Measurements from ENCODE around the gene TNIP2. TPM values are rescaled to one million over a fixed set of nuclear protein-coding genes. Genes with fewer than 3 reads are reported as not detected.
A peak's percentile ranks its signal among the peaks of the same experiment; 100 is the strongest.

The TNIP2 gene
- total and polyA plus RNA-seq, 2 of the 13 experiments (the other 11 are each of a cell fraction or from before 2014, with no cell fraction given), result 25.6 to 38.0 TPM

GRCh38 chr4:2800691-2801596 is 44.8 kb upstream of the TNIP2 start (continued):
- TF ChIP-seq ZNF281 (CRISPR knock-in tag; IDR thresholded peaks at IDR 0.05; ENCODE audit: borderline replicate concordance), result peak; percentile 96
- TF ChIP-seq ZNF646 (CRISPR knock-in tag; IDR thresholded peaks at IDR 0.05), result no peak
- 0 out of 2 replicates have a peak, but pooled peaks have one; percentile 65 for TF ChIP-seq ZBTB43 (CRISPR knock-in tag; conservative IDR thresholded peaks at IDR 0.05)
- no peak for TF ChIP-seq SNAPC4 (CRISPR knock-in tag; IDR thresholded peaks at IDR 0.05)
- TF ChIP-seq HMGXB4 (CRISPR knock-in tag; IDR thresholded peaks at IDR 0.05; ENCODE audit: borderline replicate concordance in 1 of 2, low read depth in 1 of 2), result 0 out of 4 replicates have a peak, but pooled peaks of 1 of the 2 experiments have one; percentile 12
- peak; percentile 12; the same call in 1 of the 2 replicates for TF ChIP-seq PITX1 (CRISPR knock-in tag; IDR thresholded peaks at IDR 0.05)
- TF ChIP-seq GABPA (IDR thresholded peaks at IDR 0.05; ENCODE audit: low read depth, low read length), result no peak
- TF ChIP-seq GABPA (CRISPR knock-in tag; IDR thresholded peaks at IDR 0.05; ENCODE audit: low read depth), result no peak
